A673 (cell line): ENCODE measurements around the gene CKB.

ENCODE experiments used
- CTCF ChIP-seq: fragments of 300-800, 200-600 bp; sonication (generic); conservative IDR thresholded peaks from 2 replicates; pipeline ENCODE4 v1.5.1; 2017; ENCODE audit warnings: low read depth, mild to moderate bottlenecking, antibody characterized with exemption, low read length, moderate library complexity, mixed read lengths
- EZH2 ChIP-seq: fragments of 200-600 bp; sonication (generic); IDR thresholded peaks from 2 replicates; pipeline ENCODE4 v1.6.1; 2017; ENCODE audit warnings: borderline replicate concordance, low read depth, mild to moderate bottlenecking, mixed read lengths, antibody characterized with exemption, low read length; ENCODE audit not compliant: poor library complexity, severe bottlenecking

- TF ChIP-seq CTCF (no peak), EZH2 (no peak)
These were observed 9.8 kb upstream of the CKB start for GRCh38 chr14:103532216-103533136.
